ENCODE data around the gene COMT.
A peak's percentile ranks its signal among the peaks of the same experiment; 100 is the strongest.

The COMT gene

DNA sequence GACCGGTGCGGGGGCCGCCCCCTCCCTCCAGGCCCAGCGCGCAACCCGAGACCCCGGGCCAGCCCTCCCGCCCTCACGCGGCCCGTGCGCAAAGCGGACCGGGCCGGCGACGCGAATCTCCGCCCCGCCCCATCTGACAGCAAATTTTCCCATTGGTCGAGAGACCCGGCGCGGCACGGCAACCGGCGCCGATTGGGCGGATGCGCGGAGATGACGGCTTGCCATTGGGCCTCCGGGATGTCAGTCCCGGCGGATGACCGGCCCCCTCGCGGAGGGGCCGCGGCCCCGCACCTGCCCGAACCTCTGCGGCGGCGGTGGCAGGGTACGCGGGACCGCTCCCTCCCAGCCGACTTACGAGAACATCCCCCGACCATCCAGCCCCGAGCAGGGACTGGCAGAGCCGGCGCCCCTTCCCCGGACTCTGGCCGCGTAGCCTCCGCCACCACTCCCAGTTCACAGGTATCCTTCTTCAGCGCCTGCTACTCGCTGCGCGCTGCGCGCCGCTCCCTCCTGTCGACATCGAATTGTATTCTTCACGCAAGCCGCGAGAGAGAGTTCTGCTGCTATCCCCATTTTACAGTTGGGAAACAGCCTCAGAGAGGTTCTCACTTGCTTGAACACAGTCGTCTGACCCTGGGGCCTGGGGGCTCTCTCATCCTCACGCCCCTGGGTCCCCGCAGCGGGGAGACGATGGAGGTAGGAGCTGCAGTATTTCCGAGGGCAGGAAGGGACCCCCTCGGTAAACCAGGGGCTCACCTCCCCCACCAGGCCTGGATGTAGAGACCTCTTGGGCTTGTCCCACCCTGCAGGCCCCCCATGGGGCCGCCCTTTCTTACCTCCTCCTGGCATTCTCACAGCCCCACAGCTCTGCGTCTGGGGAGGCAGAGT, 75.4 kb downstream of the COMT start, which contains the start of gene ARVCF (continued):
- TF ChIP-seq ZNF221 (tag by site-specific recombination; IDR thresholded peaks at IDR 0.05; ENCODE audit: borderline replicate concordance) (no peak), ZNF169 (tag by site-specific recombination; IDR thresholded peaks at IDR 0.05) (no peak), BCL11A (tag by site-specific recombination; IDR thresholded peaks at IDR 0.05; ENCODE audit: low read depth) (no peak; the same call in 1 of the 2 replicates), RBAK (tag by site-specific recombination; IDR thresholded peaks at IDR 0.05) (no peak), HOXA7 (CRISPR knock-in tag; IDR thresholded peaks at IDR 0.05; ENCODE audit: borderline replicate concordance) (no peak), SP7 (tag by site-specific recombination; IDR thresholded peaks at IDR 0.05) (peak; percentile 25; the same call in 1 of the 2 replicates), HIC1 (tag by site-specific recombination; IDR thresholded peaks at IDR 0.05) (no peak), ZNF777 (tag by site-specific recombination; IDR thresholded peaks at IDR 0.05; ENCODE audit: borderline replicate concordance) (no peak), ZNF549 (tag by site-specific recombination; IDR thresholded peaks at IDR 0.05) (no peak), ZNF670 (tag by site-specific recombination; IDR thresholded peaks at IDR 0.05; ENCODE audit: low read depth) (no peak), ZNF776 (tag by site-specific recombination; IDR thresholded peaks at IDR 0.05; ENCODE audit: borderline replicate concordance) (no peak), ZNF239 (tag by site-specific recombination; IDR thresholded peaks at IDR 0.05) (no peak), ZXDB (tag by site-specific recombination; IDR thresholded peaks at IDR 0.05) (peak; percentile 82), ZNF354C (tag by site-specific recombination; IDR thresholded peaks at IDR 0.05; ENCODE audit: borderline replicate concordance, low read depth) (no peak), ZNF768 (tag by site-specific recombination; IDR thresholded peaks at IDR 0.05) (no peak), MEIS1 (CRISPR knock-in tag; IDR thresholded peaks at IDR 0.05; ENCODE audit: borderline replicate concordance) (no peak), ZNF654 (tag by site-specific recombination; IDR thresholded peaks at IDR 0.05; ENCODE audit: low read depth) (no peak), PRDM10 (tag by site-specific recombination; IDR thresholded peaks at IDR 0.05) (no peak), ZBTB1 (tag by site-specific recombination; IDR thresholded peaks at IDR 0.05) (0 out of 2 replicates have a peak, but pooled peaks have one; percentile 53), ZNF175 (tag by site-specific recombination; IDR thresholded peaks at IDR 0.05) (no peak), ATF2 (tag by site-specific recombination; IDR thresholded peaks at IDR 0.05; ENCODE audit: low read depth) (no peak), GLIS1 (tag by site-specific recombination; IDR thresholded peaks at IDR 0.05) (peak; percentile 50; the same call in 1 of the 2 replicates), ZNF596 (tag by site-specific recombination; IDR thresholded peaks at IDR 0.05) (no peak), ZNF658 (tag by site-specific recombination; IDR thresholded peaks at IDR 0.05) (no peak)
- TF ChIP-seq, protein P1, sequence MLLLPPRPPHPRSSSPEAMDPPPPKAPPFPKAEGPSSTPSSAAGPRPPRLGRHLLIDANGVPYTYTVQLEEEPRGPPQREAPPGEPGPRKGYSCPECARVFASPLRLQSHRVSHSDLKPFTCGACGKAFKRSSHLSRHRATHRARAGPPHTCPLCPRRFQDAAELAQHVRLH (tag by site-specific recombination; IDR thresholded peaks at IDR 0.05), result no peak
- TF ChIP-seq, protein P2, sequence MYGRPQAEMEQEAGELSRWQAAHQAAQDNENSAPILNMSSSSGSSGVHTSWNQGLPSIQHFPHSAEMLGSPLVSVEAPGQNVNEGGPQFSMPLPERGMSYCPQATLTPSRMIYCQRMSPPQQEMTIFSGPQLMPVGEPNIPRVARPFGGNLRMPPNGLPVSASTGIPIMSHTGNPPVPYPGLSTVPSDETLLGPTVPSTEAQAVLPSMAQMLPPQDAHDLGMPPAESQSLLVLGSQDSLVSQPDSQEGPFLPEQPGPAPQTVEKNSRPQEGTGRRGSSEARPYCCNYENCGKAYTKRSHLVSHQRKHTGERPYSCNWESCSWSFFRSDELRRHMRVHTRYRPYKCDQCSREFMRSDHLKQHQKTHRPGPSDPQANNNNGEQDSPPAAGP (tag by site-specific recombination; IDR thresholded peaks at IDR 0.05), result no peak
- TF ChIP-seq, protein P3, sequence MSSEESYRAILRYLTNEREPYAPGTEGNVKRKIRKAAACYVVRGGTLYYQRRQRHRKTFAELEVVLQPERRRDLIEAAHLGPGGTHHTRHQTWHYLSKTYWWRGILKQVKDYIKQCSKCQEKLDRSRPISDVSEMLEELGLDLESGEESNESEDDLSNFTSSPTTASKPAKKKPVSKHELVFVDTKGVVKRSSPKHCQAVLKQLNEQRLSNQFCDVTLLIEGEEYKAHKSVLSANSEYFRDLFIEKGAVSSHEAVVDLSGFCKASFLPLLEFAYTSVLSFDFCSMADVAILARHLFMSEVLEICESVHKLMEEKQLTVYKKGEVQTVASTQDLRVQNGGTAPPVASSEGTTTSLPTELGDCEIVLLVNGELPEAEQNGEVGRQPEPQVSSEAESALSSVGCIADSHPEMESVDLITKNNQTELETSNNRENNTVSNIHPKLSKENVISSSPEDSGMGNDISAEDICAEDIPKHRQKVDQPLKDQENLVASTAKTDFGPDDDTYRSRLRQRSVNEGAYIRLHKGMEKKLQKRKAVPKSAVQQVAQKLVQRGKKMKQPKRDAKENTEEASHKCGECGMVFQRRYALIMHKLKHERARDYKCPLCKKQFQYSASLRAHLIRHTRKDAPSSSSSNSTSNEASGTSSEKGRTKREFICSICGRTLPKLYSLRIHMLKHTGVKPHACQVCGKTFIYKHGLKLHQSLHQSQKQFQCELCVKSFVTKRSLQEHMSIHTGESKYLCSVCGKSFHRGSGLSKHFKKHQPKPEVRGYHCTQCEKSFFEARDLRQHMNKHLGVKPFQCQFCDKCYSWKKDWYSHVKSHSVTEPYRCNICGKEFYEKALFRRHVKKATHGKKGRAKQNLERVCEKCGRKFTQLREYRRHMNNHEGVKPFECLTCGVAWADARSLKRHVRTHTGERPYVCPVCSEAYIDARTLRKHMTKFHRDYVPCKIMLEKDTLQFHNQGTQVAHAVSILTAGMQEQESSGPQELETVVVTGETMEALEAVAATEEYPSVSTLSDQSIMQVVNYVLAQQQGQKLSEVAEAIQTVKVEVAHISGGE (tag by site-specific recombination; conservative IDR thresholded peaks at IDR 0.05; ENCODE audit: low read depth), result no peak
